ENCODE measurements around the gene SAFB.

GRCh38 chr19:5593343-5594255, 29.3 kb upstream of the SAFB start:
- TF ChIP-seq, protein P1, sequence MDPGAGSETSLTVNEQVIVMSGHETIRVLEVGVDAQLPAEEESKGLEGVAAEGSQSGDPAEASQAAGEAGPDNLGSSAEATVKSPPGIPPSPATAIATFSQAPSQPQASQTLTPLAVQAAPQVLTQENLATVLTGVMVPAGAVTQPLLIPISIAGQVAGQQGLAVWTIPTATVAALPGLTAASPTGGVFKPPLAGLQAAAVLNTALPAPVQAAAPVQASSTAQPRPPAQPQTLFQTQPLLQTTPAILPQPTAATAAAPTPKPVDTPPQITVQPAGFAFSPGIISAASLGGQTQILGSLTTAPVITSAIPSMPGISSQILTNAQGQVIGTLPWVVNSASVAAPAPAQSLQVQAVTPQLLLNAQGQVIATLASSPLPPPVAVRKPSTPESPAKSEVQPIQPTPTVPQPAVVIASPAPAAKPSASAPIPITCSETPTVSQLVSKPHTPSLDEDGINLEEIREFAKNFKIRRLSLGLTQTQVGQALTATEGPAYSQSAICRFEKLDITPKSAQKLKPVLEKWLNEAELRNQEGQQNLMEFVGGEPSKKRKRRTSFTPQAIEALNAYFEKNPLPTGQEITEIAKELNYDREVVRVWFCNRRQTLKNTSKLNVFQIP (CRISPR knock-in tag; IDR thresholded peaks at IDR 0.05; ENCODE audit: borderline replicate concordance, low read depth): no peak
- TF ChIP-seq ZNF565 (CRISPR knock-in tag; conservative IDR thresholded peaks at IDR 0.05; ENCODE audit: low read depth) (no peak), TSHZ2 (CRISPR knock-in tag; IDR thresholded peaks at IDR 0.05) (no peak), ZNF8 (CRISPR knock-in tag; IDR thresholded peaks at IDR 0.05) (no peak), ZFP3 (CRISPR knock-in tag; IDR thresholded peaks at IDR 0.05) (no peak), TCF4 (CRISPR knock-in tag; IDR thresholded peaks at IDR 0.05; ENCODE audit: borderline replicate concordance) (no peak), ZFP30 (CRISPR knock-in tag; IDR thresholded peaks at IDR 0.05) (no peak), ARNTL (CRISPR knock-in tag; IDR thresholded peaks at IDR 0.05; ENCODE audit: borderline replicate concordance, low read depth) (no peak), RARB (CRISPR knock-in tag; IDR thresholded peaks at IDR 0.05) (no peak), TOX (CRISPR knock-in tag; IDR thresholded peaks at IDR 0.05; ENCODE audit: borderline replicate concordance) (no peak), ZNF70 (CRISPR knock-in tag; IDR thresholded peaks at IDR 0.05) (no peak)
- TF ChIP-seq, protein P2, sequence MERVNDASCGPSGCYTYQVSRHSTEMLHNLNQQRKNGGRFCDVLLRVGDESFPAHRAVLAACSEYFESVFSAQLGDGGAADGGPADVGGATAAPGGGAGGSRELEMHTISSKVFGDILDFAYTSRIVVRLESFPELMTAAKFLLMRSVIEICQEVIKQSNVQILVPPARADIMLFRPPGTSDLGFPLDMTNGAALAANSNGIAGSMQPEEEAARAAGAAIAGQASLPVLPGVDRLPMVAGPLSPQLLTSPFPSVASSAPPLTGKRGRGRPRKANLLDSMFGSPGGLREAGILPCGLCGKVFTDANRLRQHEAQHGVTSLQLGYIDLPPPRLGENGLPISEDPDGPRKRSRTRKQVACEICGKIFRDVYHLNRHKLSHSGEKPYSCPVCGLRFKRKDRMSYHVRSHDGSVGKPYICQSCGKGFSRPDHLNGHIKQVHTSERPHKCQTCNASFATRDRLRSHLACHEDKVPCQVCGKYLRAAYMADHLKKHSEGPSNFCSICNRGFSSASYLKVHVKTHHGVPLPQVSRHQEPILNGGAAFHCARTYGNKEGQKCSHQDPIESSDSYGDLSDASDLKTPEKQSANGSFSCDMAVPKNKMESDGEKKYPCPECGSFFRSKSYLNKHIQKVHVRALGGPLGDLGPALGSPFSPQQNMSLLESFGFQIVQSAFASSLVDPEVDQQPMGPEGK (CRISPR knock-in tag; IDR thresholded peaks at IDR 0.05; ENCODE audit: borderline replicate concordance): no peak
